SKM-1 treated with dmso at 0.1 percent for 144 hours (cell line): ENCODE measurements around the gene RBM3.

ENCODE experiments used
- DNase-seq: peaks from one replicate; lab custom pipeline; 2025; ENCODE audit not compliant: unreplicated experiment; lab: John Stamatoyannopoulos, UW

RBM3 gene

DNA sequence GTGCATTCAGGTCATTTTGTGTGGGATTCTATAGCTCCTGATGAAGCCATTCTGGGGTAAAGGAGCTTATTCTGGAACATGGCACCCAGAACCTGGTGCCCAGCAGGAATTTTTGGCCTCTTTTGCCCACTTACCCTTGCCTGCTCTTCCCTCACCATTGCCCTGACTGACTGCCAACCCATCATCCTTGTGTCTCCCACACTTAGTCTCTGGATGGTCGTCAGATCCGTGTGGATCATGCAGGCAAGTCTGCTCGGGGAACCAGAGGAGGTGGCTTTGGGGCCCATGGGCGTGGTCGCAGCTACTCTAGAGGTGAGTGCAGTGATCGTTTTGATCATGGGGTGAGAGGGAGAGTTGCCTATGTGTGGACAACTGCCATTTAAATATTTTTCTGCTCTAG, 1.8 kb downstream of the RBM3 start:
- DNase-seq: no peak

DNA sequence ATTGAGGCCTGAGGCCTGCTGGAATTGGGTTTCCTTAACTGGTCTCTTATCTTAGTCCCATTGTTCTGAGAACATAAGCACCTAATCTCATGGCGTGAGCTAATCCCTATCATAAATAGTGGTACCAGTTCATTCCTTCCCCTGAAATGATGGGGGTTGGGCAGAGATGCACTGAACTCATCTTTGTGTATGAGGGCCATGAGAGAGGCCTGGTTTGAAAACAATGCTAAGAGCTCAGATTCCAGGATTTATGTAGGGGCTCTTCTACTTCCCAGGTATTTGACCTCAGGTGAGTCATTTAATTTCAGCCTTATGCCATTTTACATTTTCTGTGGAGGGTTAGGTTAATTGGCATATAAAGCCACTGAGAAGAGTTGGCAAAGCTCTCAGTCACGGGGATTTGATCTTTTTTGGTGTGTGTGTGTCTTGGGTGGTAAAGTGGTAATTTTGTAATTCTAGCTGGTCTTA, 4.4 kb downstream of the RBM3 start:
- no peak for DNase-seq

DNA sequence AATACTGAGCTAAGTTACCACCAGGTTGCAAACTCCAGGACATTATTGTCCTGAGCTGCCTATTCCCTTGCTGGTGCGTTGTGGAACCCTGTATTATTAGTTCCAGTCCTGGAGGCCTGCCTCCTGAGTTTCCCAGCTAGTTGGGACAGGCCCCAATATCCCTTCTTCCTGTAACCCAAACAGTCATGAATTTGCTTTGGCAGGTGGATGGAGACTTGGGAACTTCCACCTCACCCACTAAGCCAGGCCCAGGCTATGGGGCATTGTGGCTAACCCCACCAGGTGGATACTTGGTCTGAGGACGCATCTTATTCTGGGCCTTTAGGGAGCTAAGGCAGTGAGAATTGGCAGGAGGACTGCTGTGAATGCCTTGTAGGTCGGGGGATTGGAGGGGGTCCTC, 5.0 kb downstream of the RBM3 start:
- DNase-seq: no peak

DNA sequence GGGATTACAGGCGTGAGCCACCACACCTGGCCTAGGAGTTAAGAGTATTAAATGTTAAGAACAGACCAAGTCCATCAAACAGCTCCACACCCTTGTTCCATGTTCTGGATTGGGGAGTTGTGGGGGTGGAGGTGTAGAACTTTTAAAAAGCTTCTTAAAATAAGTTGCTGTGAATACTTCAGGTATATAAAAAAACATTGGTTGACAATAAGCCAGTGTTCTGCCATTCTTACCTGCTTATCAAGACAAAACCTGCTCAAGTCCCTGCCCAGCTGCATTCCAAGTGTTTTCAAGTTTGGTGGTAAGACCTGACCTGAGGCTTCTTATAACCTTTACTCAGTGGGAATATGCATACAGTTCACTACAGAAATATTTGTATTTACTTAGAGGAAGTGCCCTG, 6.4 kb downstream of the RBM3 start:
- DNase-seq: no peak

DNA sequence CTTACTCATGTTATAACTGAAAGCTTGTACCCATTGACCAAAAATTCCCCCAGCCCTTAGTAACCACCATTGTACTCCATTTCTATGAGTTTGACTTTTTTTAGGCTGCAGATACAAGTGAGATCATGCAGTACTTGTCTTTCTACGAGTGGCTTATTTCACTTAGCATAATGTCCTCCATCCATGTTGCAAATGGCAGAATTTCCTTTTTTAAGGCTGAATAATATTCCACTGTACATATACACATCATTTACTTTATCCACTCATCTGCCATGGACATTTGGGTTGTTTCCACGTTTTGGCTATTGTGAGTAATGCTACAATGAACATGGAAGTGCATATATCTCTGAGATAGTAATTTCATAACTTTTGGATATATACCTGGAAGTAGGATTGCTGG, 10.4 kb downstream of the RBM3 start:
- no peak for DNase-seq

DNA sequence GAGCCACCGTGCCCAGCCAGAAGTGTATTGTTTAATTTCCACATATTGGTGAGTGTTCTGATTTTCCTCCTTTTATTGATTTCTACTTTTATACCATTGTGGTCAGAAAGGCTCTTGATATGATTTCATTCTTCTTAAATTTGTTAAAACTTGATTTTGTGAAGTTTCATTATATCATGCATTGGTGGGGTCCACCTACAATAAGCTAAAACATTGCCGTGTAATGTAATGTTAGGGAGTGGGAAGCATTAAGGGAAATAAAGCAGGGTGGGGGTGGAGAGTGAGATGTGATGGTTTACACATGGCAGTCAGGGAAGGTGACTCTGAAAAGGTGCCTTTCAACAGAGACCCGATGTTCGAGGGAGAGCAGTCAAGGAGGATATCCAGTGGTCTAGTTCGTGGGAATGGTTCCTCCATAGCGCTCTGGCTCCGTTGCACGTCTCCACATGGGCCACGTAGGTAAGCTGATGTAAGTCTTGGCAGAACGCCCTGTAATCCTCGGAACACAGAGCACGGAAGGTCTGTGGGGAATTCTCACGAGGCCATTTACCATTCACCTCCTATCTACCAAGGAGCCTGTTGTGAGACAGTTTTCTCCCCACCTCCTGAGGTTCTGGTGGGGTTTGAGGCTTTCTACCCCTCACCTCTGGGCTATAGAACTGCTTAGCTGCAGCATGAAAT, 15.3 kb downstream of the RBM3 start:
- no peak for DNase-seq

DNA sequence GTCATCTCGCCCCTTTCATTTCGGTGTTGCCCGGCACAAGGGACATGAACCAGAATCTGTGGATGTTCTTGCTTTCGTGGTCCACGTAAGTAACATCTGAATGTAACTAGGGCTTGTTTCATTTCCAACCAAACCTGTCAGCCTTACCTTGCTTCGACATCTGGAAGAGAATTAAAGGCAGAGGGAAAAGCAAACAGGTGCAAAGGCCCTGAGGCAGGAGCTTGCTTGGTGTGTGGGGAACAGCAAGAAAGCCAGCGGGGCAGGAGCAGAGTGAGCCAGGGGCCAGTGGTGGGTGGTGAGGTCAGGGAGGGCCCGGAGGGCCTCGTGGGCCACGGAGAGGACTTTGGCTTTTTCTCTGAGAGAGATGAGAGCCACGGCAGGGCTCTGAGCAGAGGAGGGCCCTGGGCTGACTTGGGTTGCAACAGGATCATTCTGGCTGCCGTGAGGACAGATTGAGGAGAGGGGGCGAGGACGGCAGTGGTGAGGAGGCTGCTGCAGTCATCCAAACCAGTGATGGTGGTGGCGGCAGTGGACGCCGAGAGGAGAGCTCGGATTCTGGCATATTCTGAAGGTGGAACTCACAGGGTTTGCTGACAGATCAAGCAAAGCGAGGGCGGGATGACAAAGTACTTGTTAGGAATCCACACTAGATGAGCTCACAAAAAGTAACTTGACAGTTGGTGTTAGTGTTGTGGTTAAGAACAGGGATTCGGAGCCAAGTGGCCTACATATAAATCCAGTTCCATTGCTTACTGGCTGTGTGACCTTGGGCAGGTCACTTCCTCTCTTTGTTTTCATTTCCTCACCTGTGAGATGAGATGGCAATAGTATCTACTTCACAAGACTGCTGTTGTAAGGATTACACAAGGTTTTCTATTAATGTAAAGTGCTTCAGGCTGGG, 16.2 kb downstream of the RBM3 start:
- DNase-seq: no peak

DNA sequence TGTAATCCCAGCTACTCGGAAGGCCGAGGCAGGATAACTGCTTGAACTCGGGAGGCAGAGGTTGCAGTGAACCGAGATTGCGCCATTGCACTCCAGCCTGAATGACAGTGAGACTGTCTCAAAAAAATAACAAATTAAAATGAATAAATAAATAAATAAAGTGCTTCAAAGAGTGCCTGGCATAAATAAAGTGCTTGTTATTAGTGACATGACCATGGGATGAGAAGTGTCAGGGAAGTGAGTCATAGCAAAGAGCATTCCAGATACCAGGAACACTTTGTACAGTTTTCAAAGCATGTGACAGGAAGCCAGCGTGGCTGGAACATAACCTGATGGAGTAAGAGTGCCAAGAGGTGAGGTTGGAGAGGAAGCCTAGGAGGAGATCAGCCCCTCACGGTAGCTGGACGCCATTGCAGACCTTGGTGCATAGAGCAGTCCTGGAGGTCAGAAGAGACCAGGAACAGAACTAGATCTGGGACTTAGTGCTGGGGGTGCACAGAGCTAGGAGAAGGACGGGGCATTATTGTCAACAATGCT, 17.0 kb downstream of the RBM3 start:
- DNase-seq: no peak

DNA sequence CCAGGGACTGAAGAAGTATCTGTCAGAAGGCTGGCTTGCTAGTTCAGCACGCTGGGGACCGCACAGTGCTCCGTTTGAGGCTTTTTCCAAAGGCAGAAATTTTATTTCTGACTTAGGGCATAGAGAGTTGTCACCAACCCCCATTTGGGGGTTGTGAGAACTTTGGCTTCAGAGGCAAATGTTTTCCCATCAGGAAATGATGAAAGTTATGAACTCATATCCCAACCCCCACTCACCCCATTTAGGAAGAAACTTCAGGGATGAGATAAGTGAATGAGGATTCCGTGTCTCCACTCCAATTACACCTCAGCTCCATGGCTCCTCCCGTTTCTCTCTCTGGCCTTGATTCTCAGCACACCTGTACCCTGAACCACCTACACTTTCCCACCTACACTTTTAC, 18.7 kb downstream of the RBM3 start:
- no peak for DNase-seq

DNA sequence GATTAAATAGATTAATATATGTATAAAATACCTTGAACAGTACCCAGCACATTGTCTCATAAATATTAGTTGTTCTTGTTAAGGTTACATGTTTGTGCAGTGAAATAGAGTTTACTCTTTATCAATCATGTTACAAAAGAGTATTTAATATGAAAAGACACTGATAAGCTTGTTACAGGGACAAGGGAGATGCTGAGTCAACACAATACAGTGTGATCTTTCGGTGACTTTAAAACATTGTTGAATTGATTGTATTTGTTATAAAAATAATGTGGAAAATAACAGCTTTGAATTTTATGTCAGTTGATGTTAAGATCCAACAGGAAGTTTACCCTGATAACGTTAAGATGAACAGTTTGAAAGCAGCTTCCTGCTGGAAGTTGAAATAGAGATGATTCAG, 21.6 kb downstream of the RBM3 start:
- no peak for DNase-seq

DNA sequence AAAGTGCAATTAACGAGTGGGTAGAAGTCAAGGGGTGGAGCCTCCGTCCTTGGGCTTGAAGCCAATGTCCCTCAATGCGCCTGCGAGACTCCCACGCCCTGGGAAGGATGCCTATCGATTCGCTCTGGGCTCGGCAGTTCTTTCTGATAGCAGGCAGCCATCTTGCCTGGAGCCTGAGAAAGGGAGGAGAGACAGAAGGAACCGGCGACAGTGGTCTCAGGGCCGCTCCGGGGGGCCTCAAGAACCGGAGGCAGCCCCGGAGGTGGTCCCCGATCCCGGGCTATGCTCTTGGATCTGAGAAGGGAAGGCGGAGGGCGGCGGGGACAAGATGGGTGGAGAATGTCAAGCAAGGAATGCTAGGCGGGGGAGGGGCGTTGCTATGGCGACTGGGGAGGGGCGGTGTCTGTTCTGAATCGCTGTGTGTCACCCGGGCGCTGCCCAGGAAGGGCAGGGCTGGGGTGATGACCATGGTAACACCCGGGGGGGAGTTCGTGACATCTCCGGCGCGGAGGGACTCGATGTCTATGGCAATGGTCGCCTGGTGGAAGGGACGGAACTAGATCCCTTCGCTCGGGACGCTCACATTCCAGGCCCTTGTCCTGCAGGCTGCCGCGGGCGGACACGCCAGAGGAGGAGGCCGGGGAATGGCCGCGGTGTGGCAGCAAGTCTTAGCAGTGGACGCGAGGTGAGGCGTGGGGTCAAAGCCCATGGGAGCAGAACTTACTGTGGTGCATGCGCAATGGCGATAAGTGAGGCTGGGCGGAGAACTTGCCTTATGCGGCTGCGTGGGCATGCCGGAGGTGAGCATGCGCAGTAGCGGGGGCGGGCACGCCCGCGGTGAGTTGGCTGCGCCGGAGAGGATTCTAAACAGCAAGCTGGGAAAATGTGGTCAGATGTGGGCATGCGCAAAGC, 23.3 kb downstream of the RBM3 start, which contains the start of gene WDR13:
TSS of gene WDR13 (plus strand) at position 140 of the 912 bp plus-strand sequence. CDS start at position 645, 505 bp downstream.
- peak; percentile 63 for DNase-seq

DNA sequence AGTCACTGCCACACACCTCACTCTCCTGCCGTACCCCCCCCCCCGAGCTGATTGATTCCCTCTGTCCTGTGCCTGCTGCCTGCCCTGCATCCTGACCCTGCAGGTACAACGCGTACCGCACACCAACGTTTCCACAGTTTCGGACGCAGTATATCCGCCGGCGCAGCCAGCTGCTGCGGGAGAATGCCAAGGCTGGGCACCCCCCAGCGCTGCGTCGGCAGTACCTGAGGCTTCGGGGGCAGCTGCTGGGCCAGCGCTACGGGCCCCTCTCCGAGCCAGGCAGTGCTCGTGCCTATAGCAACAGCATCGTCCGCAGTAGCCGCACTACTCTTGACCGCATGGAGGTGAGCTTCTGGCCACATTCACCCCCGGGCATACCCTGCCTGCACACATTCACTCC, 24.3 kb downstream of the RBM3 start:
- no peak for DNase-seq

DNA sequence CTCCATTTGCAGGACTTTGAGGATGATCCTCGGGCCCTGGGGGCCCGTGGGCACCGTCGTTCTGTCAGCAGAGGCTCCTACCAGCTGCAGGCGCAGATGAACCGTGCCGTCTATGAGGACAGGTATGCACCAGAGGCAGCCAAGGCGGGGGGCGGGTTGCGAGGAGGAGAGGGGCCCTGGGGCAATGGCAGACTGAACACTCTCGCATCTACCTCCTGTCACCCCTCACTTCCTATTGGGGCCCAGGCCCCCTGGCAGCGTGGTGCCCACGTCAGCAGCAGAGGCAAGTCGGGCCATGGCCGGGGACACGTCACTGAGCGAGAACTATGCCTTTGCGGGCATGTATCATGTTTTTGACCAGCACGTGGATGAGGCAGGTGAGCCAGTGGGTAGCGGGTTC, 25.1 kb downstream of the RBM3 start:
- no peak for DNase-seq

DNA sequence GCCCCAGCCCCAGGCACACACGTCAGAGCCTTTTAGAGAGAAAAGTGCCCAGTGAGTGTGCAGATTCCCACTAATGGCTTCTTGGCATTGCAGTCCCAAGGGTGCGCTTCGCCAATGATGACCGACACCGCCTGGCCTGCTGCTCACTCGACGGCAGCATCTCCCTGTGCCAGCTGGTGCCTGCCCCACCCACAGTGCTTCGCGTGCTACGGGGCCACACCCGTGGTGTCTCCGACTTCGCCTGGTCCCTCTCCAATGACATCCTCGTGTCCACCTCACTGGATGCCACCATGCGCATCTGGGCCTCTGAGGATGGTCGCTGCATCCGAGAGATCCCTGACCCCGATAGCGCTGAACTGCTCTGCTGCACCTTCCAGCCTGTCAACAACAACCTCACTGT, 25.9 kb downstream of the RBM3 start:
- DNase-seq: no peak

DNA sequence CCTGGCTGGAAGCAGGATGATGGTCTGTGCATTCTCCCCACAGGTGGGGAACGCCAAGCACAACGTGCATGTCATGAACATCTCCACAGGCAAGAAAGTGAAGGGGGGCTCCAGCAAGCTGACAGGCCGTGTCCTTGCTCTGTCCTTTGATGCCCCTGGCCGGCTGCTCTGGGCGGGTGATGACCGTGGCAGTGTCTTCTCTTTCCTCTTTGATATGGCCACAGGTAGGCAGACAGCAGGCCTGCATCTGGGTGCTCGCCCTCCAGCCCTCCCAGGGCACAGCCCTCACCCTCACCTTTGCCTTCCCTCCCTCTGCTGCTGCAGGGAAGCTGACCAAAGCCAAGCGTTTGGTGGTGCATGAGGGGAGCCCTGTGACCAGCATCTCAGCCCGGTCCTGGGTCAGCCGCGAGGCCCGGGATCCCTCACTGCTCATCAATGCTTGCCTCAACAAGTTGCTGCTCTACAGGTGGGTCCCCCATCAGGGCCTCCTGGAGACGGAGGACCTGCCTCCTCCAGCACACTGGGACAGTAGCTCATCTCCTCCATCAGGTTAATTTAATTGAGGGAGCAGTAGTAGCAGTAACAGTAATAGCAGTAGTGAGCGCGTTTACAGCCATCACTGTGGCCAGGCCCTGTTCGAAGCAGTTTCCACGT, 27.6 kb downstream of the RBM3 start:
- no peak for DNase-seq

DNA sequence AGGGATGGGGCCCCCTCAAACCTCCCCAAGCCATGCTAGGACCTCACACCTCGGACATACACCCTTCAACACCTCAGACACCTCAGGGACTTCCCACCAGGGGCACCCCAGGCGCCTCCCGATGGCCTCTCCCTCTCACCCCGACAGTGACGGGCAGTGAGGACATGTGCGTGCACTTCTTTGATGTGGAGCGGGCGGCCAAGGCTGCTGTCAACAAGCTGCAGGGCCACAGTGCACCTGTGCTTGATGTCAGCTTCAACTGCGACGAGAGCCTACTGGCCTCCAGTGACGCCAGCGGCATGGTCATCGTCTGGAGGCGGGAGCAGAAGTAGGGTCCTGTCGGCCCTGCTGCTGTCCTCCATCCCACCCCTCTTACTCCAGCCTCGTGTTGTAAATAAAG, 30.4 kb downstream of the RBM3 start:
- no peak for DNase-seq

DNA sequence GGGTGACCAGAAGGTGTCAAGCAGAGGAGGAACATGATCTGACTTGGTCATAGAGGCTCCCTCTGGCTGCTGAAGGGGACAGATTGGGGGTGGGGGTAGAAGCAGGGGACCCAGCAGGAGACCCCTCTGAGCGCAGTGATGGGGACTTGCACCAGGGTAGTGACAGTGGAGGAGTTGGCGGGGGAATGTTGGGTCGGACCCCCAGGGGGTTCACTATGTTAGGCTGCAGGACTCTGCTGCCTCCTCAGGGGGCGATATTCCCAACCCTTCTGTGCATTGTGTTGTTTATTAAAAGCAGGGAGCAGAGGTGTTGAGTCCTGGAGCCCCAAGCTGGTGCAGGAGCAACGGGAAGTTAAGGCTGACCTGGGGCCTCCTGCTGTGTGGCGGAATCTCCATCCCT, 31.8 kb downstream of the RBM3 start:
- no peak for DNase-seq

DNA sequence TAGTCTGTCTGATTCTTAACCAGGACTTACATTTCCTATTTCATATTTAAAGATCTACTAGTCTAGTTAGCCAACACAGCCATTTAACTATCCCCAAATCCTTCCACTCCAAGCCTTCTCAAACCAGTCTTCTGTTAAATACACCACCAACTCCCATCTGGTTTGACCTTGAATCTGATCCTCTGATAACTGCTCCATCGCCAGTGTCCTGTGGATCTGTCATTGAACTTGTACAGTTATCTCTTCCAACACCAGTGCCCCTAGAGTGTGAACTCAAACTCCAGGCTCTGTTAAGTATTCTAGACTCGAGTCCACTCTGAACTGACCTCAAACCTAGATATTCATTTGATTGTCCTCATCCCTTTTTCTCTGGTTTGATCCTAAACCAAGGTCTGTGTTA, 37.4 kb downstream of the RBM3 start:
- DNase-seq: no peak

DNA sequence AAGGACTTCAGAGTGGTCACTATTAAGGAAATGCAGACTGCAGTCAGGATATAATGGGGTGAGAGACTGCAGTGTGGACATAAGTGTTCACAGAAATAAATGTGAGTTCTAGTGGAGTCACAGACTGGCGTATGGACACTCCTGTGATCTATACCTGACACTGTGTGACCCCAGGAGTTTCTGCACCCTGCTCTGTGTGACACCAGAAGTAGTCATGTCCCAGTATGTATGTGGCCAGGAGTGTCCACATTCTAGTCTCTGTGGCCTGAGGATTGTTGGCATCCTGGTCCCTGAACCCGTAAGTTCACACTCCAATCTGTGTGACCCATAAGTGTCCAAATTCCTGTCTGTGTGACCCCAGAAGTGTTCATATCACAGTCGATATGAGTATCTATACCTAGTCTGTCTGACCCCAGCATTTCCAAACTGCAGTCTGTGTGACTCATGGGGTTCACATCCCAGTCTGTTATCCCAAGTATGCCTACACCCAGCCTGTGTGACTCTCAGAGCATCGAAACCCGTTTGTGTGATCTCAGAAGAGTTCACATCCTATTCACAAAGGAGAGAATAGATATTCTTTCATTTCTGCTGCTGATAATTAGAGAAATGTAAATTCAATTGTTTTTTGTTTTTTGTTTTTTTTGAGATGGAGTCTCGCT, 39.3 kb downstream of the RBM3 start:
- no peak for DNase-seq

DNA sequence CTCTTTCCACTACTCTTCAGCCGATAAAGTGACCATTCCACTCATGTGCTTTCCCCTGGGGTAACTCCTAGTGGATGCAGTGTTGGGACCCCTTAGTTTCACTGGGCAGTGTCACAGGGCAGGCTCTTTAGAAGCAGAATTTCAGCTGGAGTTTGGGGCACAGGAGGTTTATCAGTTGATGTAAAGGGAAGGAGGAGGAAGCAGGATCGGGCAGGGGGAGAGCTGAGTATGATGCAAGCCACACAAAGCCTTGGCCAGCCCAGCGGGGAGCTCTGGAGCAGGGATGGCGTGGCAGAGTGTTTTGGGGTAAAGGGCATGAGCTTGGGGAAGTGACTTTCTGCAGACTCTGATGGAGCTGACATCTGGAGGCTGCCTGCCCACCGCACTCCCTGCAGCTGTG, 42.3 kb downstream of the RBM3 start:
- DNase-seq: no peak
